Measurements from ENCODE around the gene CDH8. TPM values are rescaled to one million over a fixed set of nuclear protein-coding genes. Genes with fewer than 3 reads are reported as not detected.

The CDH8 gene
- total and polyA plus RNA-seq, 2 of the 4 experiments (the other 2 are of a cell fraction): not detected

- Histone ChIP-seq H4K20me1 (ENCODE audit: insufficient read depth, low read length) (no peaks in the 10 kb centered on the region), H4K8ac (ENCODE audit: low read depth in 2 of 2, low read length in 2 of 2) (no peak overlapping the region), H3K4me1 (ENCODE audit: control insufficient read depth, insufficient read depth, low read length) (no peaks in the 10 kb centered on the region), H3K4me2 (ENCODE audit: low read depth, low read length) (no peak overlapping the region), H3K23ac (ENCODE audit: low read depth, low read length) (no peak overlapping the region), H3K18ac (ENCODE audit: low read depth, low read length) (no peak overlapping the region), H3K9me1 (ENCODE audit: insufficient read depth, low read length) (no peaks in the 10 kb centered on the region), H2BK15ac (ENCODE audit: low read depth, low read length) (no peak overlapping the region), H3K14ac (replicated peaks; ENCODE audit: low read depth, low read length) (no peak overlapping the region), H2AK5ac (ENCODE audit: low read depth, low read length) (no peak overlapping the region), H3K56ac (ENCODE audit: extremely low read depth, insufficient read depth, low read length) (no peak overlapping the region), H3K27ac (ENCODE audit: insufficient read depth, low read length) (no peak overlapping the region), H2BK5ac (ENCODE audit: low read depth, low read length, poor library complexity, severe bottlenecking) (no peak overlapping the region), H2BK20ac (ENCODE audit: low read depth, low read length) (no peak overlapping the region), H3K9me3 (ENCODE audit: control insufficient read depth, insufficient read depth, low read length) (peaks cover 8% of the 10 kb centered on the region), H2AK9ac (replicated peaks; ENCODE audit: low read depth, low read length, poor library complexity) (no peak overlapping the region), H3K79me1 (ENCODE audit: low read depth in 1 of 2, low read length in 2 of 2) (no peaks in the 10 kb centered on the region), H2AFZ (replicated peaks; ENCODE audit: low read length, poor library complexity) (no peak overlapping the region), H3K9ac (ENCODE audit: low read depth, low read length) (no peak overlapping the region), H3K4me3 (ENCODE audit: insufficient read depth, low read depth, low read length) (no peak overlapping the region), H4K91ac (ENCODE audit: insufficient read depth, low read depth, low read length) (no peak overlapping the region), H4K5ac (ENCODE audit: low read depth, low read length) (no peak overlapping the region), H3K36me3 (ENCODE audit: control insufficient read depth, insufficient read depth, low read length) (no peaks in the 10 kb centered on the region), H3K27me3 (ENCODE audit: control insufficient read depth, insufficient read depth, low read length) (no peaks in the 10 kb centered on the region), H3K4ac (ENCODE audit: low read depth, low read length) (no peak overlapping the region), H2BK120ac (ENCODE audit: low read depth, low read length) (no peak overlapping the region)
- TF ChIP-seq RCOR1 (IDR thresholded peaks at IDR 0.05; ENCODE audit: insufficient replicate concordance, low read length) (no peak), POLR2A (IDR thresholded peaks at IDR 0.05; ENCODE audit: low read depth, low read length) (no peak), MAZ (IDR thresholded peaks at IDR 0.05; ENCODE audit: borderline replicate concordance, low read depth, low read length) (no peak), CEBPB (IDR thresholded peaks at IDR 0.05; ENCODE audit: low read depth, low read length) (no peak), RFX5 (IDR thresholded peaks at IDR 0.05; ENCODE audit: low read depth, low read length) (no peak), FOS (IDR thresholded peaks at IDR 0.05; ENCODE audit: low read depth, low read length) (no peak), NFE2L2 (IDR thresholded peaks at IDR 0.05; ENCODE audit: low read depth, low read length) (no peak), MAFK (IDR thresholded peaks at IDR 0.05; ENCODE audit: low read depth, low read length) (no peak), MXI1 (IDR thresholded peaks at IDR 0.05; ENCODE audit: borderline replicate concordance, low read depth, low read length) (no peak), ELK1 (IDR thresholded peaks at IDR 0.05; ENCODE audit: borderline replicate concordance, low read depth, low read length) (no peak)
- in situ Hi-C loops (cut with MboI; ENCODE audit: low sequenced_read_pairs) (no loop called here), intact Hi-C loops (cut with micrococcal nuclease) (no loop called here), dilution Hi-C loops (cut with HindIII; ENCODE audit: low sequenced_read_pairs, unreplicated experiment) (no loop called here)
- WGBS, 2 experiments (ENCODE audit: extremely low coverage in 2 of 2, insufficient read length in 1 of 2): no CpG with 5 or more reads among the region's 2 CpGs
- no TSS peak for BruUV-seq (replicated peaks)
- ChIA-PET POLR2A (ENCODE audit: unreplicated experiment) (no interaction called here), CTCF (no interaction called here)
- DNase-seq: no peak
- ATAC-seq (ENCODE audit: low read depth): no peak
Observed at GRCh38 chr16:61892531-61892930, 143.7 kb downstream of the CDH8 start.
